Left ventricle myocardium inferior (tissue), 1 donor: ENCODE data around the gene THAP11. TPM values are rescaled to one million over a fixed set of nuclear protein-coding genes. Genes with fewer than 3 reads are reported as not detected.

Experiments used
- DNase-seq: peaks from one replicate; pipeline ENCODE4 v3.0.0-alpha.2; 2020
- H3K27ac ChIP-seq: fragments of 200-600 bp; replicated peaks from 2 replicates; pipeline ENCODE4 v1.8.0; 2021
- H3K27me3 ChIP-seq: fragments of 200-600 bp; 2 replicates; pipeline ENCODE4 v1.8.0; 2021; ENCODE audit warnings: low read depth
- H3K36me3 ChIP-seq: fragments of 200-600 bp; 2 replicates; pipeline ENCODE4 v1.8.0; 2021
- H3K4me1 ChIP-seq: fragments of 200-600 bp; 2 replicates; pipeline ENCODE4 v1.8.0; 2021
- H3K4me3 ChIP-seq: fragments of 200-600 bp; 2 replicates; pipeline ENCODE4 v1.8.0; 2021; ENCODE audit warnings: mild to moderate bottlenecking, moderate library complexity
- H3K9me3 ChIP-seq: fragments of 200-600 bp; replicated peaks from 2 replicates; pipeline ENCODE4 v1.8.0; 2021
- CTCF ChIP-seq: fragments of 200-600 bp; IDR thresholded peaks from 2 replicates; pipeline ENCODE4 v1.8.0; 2021; ENCODE audit warnings: antibody characterized with exemption, mild to moderate bottlenecking, borderline replicate concordance
- intact Hi-C: fragments of 100-400 bp; cut with micrococcal nuclease; formaldehyde crosslinking; loops from one replicate; pipeline ENCODE4 v1.11.0; 2022
- total RNA-seq: library from RNA; stranded (reverse); fragmentation: NEBNext Ultra II Directional; extraction: Animal tissue kit (Norgen Biotek cat#: 25700); gene quantifications from one replicate; pipeline ENCODE4 v1.2.1, GENCODE V29; 2021
- donor health status: DM: no; HTN: yes; CAD: no; lungs with severe emphysema.

The THAP11 gene
- total RNA-seq, 1 donor from 2014 or later = 31.4 TPM

GRCh38 chr16:67883872-67884261, 41.7 kb downstream of the THAP11 start:
- no peaks in the 10 kb centered on the region for H3K27me3 ChIP-seq
- peaks cover 56% of the 10 kb centered on the region for H3K4me1 ChIP-seq
- peak; percentile 89 for TF ChIP-seq CTCF
- H3K27ac ChIP-seq = peak overlapping the region; percentile 93
- no peak overlapping the region for H3K4me3 ChIP-seq
- H3K9me3 ChIP-seq = no peaks in the 10 kb centered on the region
- intact Hi-C loops = no loop called here
- H3K36me3 ChIP-seq = peaks cover 56% of the 10 kb centered on the region
- peak; percentile 54 for DNase-seq

DNA sequence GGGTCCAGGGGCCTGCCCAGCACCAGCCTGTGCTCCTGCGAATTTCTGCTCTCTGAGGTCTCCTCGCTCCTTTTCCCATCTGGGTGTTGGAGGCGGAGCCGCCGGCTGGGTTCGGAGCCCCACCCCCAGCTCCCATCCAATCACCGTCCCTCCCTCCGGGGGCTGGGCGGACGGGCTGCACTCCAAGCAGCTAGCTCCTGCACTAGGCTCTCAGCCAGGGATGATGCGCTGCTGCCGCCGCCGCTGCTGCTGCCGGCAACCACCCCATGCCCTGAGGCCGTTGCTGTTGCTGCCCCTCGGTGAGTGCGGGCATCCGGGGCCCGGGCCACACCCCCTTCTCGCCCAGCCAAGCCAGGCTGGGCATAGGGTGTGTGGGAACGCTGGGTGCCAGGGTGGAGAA, 42.6 kb downstream of the THAP11 start, which contains the start of gene NRN1L:
Gene NRN1L (plus strand): TSS at position 202 of the 400 bp plus-strand sequence. CDS start 19 bp downstream, at position 221.
- Histone ChIP-seq H3K4me3 (peak within 1 kb of the TSS; percentile 29), H3K27ac (peak within 1 kb of the TSS; percentile 93), H3K4me1 (peaks cover 55% of the 10 kb centered on the region), H3K9me3 (no peaks in the 10 kb centered on the region), H3K27me3 (no peaks in the 10 kb centered on the region), H3K36me3 (peaks cover 47% of the 10 kb centered on the region)
- DNase-seq = peak; percentile 90
- TF ChIP-seq CTCF = no peak
- intact Hi-C loops = no loop called here

DNA sequence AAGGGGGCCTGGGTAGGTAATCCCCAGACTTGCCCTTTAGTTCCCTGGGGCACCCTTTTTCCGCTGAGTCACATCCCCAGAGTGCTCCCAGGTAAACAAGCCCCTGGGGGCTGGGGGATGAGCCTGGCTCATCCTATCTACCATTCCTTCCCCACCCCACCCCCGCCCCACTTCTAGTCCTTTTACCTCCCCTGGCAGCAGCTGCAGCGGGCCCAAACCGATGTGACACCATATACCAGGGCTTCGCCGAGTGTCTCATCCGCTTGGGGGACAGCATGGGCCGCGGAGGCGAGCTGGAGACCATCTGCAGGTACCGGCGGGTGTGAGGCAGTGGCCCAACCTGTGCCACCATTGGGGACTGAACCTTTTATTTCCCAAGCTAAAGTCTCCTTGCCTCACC, 43.4 kb downstream of the THAP11 start:
- Histone ChIP-seq H3K4me3 (no peak overlapping the region), H3K27me3 (no peaks in the 10 kb centered on the region), H3K27ac (peak overlapping the region; percentile 93), H3K9me3 (no peaks in the 10 kb centered on the region), H3K4me1 (peaks cover 47% of the 10 kb centered on the region), H3K36me3 (peaks cover 39% of the 10 kb centered on the region)
- DNase-seq = no peak
- no peak for TF ChIP-seq CTCF
- intact Hi-C loops = no loop called here

DNA sequence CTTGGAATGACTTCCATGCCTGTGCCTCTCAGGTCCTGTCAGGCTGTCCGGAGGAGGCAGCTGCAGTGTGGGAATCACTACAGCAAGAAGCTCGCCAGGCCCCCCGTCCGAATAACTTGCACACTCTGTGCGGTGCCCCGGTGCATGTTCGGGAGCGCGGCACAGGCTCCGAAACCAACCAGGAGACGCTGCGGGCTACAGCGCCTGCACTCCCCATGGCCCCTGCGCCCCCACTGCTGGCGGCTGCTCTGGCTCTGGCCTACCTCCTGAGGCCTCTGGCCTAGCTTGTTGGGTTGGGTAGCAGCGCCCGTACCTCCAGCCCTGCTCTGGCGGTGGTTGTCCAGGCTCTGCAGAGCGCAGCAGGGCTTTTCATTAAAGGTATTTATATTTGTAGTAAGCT, 43.9 kb downstream of the THAP11 start:
- no peaks in the 10 kb centered on the region for H3K27me3 ChIP-seq
- H3K4me3 ChIP-seq = no peak overlapping the region
- H3K36me3 ChIP-seq = peaks cover 34% of the 10 kb centered on the region
- DNase-seq = no peak
- no peaks in the 10 kb centered on the region for H3K9me3 ChIP-seq
- peaks cover 43% of the 10 kb centered on the region for H3K4me1 ChIP-seq
- intact Hi-C loops = no loop called here
- no peak for TF ChIP-seq CTCF
- H3K27ac ChIP-seq = no peak overlapping the region

DNA sequence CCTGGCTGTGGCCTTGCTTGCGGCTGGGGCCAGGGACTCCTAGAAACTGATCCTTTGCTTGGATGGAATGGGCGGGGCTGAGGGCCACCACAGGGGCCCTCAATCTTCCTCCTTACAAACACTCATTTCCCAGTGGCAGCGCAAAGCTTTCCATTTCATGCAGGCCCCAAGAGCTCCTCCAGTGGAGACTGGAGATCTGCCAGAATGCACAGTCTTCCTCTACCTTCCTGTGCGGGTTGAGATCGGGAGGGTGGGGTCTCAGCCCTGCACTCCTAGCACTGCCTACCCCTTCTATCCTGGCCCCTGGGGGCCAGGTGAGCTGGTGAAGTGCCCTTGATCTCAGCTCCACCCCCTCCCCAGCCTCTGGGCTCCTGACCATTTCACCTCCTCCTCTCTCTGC, 44.3 kb downstream of the THAP11 start:
- no peak for TF ChIP-seq CTCF
- Histone ChIP-seq H3K4me1 (peaks cover 38% of the 10 kb centered on the region), H3K27me3 (no peaks in the 10 kb centered on the region), H3K36me3 (peaks cover 30% of the 10 kb centered on the region), H3K27ac (no peak overlapping the region), H3K9me3 (no peaks in the 10 kb centered on the region), H3K4me3 (no peak overlapping the region)
- DNase-seq = no peak
- intact Hi-C loops = no loop called here

GRCh38 chr16:67888331-67888730, 46.2 kb downstream of the THAP11 start:
- DNase-seq = no peak
- Histone ChIP-seq H3K9me3 (no peaks in the 10 kb centered on the region), H3K27me3 (no peaks in the 10 kb centered on the region), H3K27ac (no peak overlapping the region), H3K36me3 (peaks cover 11% of the 10 kb centered on the region), H3K4me3 (no peak overlapping the region), H3K4me1 (peaks cover 30% of the 10 kb centered on the region)
- intact Hi-C loops = no loop called here
- no peak for TF ChIP-seq CTCF
